GM18873 (cell line): ENCODE results near the gene SYNGR1.

ENCODE experiments used
- ATAC-seq: cut with Tn5 transposase; IDR thresholded peaks from one replicate; pipeline ENCODE4 v1.9.1; 2021; ENCODE audit warnings: mild to moderate bottlenecking, moderate library complexity, moderate number of reproducible peaks; ENCODE audit not compliant: unreplicated experiment, low FRiP score

Gene SYNGR1, protein sequence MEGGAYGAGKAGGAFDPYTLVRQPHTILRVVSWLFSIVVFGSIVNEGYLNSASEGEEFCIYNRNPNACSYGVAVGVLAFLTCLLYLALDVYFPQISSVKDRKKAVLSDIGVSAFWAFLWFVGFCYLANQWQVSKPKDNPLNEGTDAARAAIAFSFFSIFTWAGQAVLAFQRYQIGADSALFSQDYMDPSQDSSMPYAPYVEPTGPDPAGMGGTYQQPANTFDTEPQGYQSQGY

GRCh38 chr22:39349967-39350726 is at the start of gene SYNGR1:
TSS of gene SYNGR1 (plus strand) at chr22:39349991. CDS start at chr22:39350011, 20 bp downstream.
- ATAC-seq = no peak

DNA sequence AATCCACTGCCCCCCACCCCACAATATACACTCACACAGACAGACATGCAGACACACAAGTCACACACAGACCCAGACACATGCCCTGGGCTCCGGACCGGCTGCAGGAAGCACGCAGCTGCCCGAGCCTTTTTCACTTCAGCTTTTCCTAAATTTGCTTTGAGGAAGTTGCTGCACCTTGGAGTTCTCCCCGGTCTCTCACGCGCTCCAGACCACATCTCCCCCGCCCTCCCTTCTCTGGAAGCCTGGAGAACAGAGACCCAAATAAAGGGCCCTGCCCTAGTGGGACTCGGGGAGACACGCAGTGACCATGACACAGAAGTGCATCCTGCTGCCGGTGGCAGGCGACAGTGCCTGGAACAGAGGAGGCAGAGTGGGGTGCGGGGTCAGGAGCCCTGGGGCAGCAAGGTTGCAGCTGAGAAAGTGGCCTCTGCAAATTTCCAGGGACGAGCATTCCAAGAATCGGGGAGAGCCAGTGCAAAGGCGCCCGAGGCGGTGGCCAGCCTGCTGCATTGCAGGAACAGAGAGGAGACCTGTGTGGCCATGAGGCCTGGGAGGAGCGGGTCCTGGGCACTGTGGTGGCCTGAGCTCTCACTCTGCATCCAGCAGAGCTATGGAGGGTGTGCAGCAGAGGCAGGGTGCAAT is 49.5 kb upstream of the SYNGR1 start:
- no peak for ATAC-seq

DNA sequence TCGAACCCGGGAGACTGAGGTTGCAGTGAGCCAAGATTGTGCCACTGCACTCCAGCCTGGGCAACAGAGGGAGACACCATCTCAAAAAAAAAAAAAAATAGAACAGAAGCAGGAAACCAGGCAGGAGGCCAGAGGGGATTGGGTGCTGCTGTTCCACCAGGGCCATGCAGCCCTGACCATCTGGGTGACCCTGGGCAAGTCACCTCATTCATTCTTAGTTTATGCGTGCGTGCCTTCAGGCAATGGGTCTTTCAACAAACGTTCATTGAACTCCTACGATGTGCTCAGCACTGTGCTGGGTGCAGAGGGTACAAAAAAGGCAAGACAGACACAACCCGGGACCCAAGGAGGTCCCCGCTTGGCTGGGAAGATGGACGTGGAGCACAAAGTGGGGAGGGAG is 48.7 kb upstream of the SYNGR1 start:
- no peak for ATAC-seq

- no peak for ATAC-seq
Observed at GRCh38 chr22:39301926-39302325, 47.9 kb upstream of the SYNGR1 start.

DNA sequence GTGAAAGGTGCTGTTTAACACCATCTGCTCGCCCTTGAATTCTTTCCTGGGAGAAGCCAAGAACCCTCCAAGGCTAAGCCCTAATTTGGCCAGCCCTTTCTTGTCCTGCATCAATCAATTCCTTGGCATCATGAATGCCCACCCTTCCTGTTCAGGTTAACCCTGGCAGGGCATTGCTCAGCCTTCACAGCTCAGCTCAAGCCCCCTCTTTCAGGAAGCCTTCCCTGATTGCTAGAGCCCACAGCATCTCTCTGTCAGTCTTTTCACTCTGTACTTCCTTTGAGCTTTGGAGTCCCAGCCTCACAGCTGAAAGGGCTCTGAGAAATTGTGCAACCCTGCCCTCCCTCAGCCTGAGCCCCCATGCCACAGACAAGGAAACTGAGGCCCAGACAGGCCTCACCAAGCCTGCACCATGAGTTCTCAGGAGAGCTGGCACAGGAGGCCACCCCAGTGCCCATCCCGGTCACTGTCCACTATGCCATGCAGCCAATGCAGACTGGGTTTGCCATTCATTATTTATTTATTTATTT is 47.3 kb upstream of the SYNGR1 start:
- ATAC-seq = no peak

GRCh38 chr22:39303358-39303757 is 46.4 kb upstream of the SYNGR1 start:
- ATAC-seq = no peak

DNA sequence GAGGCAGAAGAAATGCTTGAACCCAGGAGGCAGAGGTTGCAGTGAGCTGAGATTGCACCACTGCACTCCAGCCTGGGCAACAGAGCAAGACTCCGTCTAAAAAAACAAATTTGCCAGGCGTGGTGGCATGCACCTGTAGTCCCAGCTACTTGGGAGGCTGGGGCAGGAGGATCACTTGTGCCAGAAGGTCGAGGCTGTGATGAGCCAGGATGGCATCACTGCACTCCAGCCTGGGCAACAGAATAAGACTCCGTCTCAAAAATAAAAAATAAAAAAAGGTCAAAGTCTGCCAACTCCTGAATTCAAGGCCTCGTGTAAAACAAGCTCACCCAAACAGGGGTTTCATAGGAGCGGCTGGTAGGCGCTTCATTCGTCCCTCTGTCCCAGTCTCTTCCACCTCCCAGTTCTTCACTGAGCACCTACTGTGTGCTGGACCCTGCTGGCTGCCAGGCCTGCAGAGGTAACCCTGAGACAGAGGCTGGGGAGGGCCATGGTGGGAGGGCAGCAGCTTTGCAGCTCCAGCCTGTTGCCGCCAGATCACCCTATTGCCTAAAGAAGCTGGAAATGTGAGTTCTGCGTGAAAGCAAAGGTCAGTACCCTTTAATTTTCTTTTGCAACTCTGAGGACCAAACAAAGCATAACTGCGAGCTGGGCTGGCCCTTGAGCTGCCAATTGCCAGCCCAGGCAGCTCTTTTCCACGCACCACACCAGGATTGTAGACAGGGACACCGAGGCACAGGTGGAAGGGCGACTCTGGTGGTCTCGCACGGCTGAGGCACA is 45.7 kb upstream of the SYNGR1 start:
- no peak for ATAC-seq

- ATAC-seq = no peak
Observed at GRCh38 chr22:39306456-39307361, 43.1 kb upstream of the SYNGR1 start.

DNA sequence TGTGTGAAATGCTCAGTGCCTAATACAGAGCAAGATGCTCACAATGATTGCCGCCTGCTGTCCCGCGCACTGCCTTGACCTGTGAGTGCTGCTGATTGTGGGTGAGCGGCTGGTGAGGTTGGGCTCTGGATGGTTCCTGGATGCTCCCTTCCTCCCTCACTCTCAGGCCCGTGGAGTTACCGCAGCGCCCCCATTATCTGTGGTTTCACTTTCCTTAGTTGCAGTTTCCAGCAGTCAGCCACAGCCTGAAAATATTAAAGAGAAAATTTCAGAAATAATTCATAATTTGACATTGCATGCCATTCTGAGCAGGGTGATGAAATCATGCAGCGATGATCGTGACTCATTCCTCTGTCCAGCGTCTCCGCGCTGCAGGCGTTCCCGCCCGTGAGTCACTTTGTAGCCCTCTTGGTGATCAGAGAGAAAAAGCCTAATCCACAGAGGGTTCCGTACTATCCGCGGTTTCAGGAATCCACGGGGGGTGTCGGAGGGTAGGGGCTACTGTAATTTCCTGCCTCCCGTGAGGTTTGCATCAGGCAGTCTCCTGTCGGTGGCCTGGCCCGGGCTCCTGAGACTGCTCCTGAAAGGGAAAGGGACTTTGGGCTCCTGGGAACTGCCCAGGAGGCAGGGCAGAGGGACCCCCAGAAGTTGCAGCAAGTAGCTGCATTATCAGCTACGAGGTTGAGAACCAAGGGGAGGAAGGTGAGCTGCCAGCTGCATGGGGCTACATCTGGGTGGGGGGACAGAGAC is 41.0 kb upstream of the SYNGR1 start:
- no peak for ATAC-seq

DNA sequence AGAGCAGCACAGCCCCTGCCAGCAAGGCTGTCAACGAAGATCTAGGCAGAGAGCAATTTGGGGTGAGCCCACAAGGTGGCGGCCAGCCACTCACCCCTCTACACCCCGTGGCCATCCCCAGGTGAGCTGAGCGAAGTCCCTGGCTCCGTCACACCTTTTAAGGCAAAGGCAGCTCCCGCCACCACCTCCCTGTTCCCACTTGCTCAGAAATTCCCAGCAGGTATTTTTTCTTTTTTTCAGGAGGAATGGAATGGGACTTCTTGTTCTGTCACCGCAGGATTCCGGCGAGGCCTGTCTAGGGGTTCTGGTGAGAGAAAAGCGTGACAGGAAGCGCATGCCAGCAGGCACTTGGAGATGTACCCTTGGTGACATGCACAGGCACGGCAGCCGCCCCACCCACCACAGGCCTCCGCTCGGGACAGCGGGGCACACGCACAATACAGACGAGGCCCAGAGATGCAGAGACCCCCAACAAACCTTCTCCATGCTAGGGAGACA is 40.4 kb upstream of the SYNGR1 start:
- ATAC-seq = no peak

DNA sequence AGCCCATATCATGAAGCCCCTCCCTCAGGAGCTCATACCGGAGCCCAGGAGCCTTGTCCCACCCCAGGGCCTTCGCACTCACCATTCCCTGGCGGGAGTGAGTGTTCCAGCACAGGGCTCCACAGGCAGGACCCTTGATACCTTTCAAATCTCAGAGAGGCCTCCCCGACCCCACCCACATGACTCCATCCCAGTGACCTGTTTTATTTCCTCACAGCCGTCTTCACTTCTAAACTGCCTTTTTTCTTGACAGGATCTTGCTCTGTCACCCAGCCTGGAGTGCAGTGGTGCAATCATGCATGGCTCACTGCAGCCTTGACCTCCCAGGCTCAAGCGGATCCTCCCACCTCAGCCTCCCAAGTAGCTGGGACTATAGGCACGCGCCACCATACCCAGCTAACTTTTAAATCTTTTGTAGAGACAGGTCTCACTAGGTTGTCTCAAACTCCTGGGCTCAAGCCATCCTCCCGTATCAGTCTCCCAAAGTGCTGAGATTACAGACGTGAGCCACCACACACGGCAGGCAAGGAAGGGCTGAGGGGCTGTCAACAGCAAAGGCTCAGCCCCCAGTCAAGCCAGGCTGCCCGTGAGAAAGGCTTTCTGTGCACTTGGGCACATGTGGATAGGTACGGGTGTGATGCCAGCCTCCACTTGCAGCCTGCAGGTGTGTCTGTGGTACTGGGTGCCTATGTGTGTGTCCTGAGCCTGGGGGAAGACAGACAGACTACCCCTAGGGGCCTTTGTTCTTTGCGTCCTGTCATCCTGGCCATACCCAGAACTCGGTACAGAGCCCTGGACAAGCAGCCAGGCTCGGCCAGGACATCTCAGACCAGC is 39.7 kb upstream of the SYNGR1 start:
- no peak for ATAC-seq

GRCh38 chr22:39311592-39312400 is 38.0 kb upstream of the SYNGR1 start:
- ATAC-seq = no peak

DNA sequence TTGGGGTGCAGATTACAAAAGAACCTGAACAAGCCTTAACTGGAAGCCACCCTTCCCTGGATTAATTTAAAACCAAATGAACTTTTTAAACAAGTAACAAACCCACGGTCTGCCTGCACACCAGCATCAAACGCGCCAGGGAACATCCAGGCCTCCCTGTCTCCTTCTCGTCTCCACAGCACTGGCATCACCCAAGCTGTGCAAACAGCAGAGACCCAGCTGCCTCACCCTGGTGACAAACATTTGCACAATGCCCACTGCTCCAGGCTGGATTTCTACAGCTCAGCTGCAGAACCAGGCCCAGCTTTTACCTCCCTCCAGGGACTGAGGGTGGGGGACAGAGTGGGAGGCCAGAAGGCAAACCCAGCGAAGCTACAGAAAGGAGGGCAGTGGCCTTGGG is 37.4 kb upstream of the SYNGR1 start:
- no peak for ATAC-seq

DNA sequence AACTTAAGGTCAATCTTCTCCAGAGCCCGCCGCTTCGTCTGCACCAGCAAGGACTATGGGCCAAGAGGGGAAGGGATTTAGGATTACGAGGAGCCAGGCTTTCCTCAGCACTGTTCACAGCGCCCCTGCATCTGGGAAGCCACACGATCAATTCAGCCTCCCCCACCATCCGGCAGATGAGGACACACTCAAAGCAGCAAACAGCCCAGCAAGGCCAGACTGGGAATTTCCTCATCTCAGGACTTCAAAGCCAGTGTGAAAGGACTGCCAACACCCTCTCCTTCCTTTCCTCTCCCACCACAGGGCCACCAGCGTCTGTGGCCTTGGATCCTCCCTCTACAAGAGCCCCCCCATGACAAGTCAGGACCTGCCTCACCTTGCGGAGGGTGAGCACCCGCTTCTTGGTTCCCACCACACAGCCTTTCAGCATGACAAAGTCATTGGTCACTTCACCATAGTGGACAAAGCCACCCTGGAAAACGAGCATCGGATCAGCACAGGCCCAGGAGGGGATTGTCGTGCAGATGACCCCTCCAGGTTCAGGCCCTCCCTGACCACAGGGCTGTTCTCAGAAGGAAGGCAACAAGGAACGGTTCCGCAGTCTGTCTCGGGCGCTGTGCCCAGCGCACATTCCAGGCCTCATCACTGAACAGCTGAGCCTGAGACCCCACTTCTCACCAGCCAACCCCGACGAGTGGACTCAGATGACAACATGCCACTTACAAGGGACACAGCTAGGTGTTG is 36.4 kb upstream of the SYNGR1 start:
- ATAC-seq = no peak

- no peak for ATAC-seq
Observed at GRCh38 chr22:39314251-39314971, 35.4 kb upstream of the SYNGR1 start.

- ATAC-seq = no peak
Observed at GRCh38 chr22:39315389-39315788, 34.4 kb upstream of the SYNGR1 start.
